ENCODE measurements around the gene JADE2.
"Not testable (repeated sequence)": the region's sequence is repeated elsewhere in the genome, so short reads cannot be mapped to it uniquely, and the experiment has no call there.

Gene JADE2

GRCh38 chr5:134508521-134509195, 16.8 kb upstream of the JADE2 start:
- DNase-seq: no peak

- DNase-seq: no peak
Measured at GRCh38 chr5:134509308-134510040, 16.0 kb upstream of the JADE2 start.

- peak; percentile 17 for DNase-seq
Measured at GRCh38 chr5:134510970-134511795, 14.3 kb upstream of the JADE2 start.

- no peak for DNase-seq
Measured at GRCh38 chr5:134511796-134512660, 13.4 kb upstream of the JADE2 start.

- DNase-seq: no peak
Measured at GRCh38 chr5:134512661-134512999, 12.8 kb upstream of the JADE2 start.

- no peak for DNase-seq
Measured at GRCh38 chr5:134515801-134516200, 9.7 kb upstream of the JADE2 start.

GRCh38 chr5:134516984-134517383, 8.5 kb upstream of the JADE2 start:
- not testable (repeated sequence) for DNase-seq

- no peak for DNase-seq
Measured at GRCh38 chr5:134517553-134517952, 7.9 kb upstream of the JADE2 start.

GRCh38 chr5:134519989-134520388, 5.5 kb upstream of the JADE2 start:
- no peak for DNase-seq

GRCh38 chr5:134521841-134522240, 3.6 kb upstream of the JADE2 start:
- DNase-seq: no peak

- no peak for DNase-seq
Measured at GRCh38 chr5:134523543-134524271, 1.8 kb upstream of the JADE2 start.

- DNase-seq: peak; percentile 74
Measured at GRCh38 chr5:134524272-134524825, 1.1 kb upstream of the JADE2 start.

GRCh38 chr5:134525683-134526482, 413 bp downstream of the JADE2 start:
- peak; percentile 68 for DNase-seq

- DNase-seq: peak; percentile 85
Measured at GRCh38 chr5:134526483-134527155, 1.1 kb downstream of the JADE2 start.

- DNase-seq: peak; percentile 84
Measured at GRCh38 chr5:134527156-134527960, 1.9 kb downstream of the JADE2 start.

- DNase-seq: no peak
Measured at GRCh38 chr5:134527961-134528424, 2.5 kb downstream of the JADE2 start.

- DNase-seq: no peak
Measured at GRCh38 chr5:134528556-134528955, 3.1 kb downstream of the JADE2 start.

- no peak for DNase-seq
Measured at GRCh38 chr5:134529460-134529859, 4.0 kb downstream of the JADE2 start.

Data from activated CD4-positive, alpha-beta T cell treated with anti-CD3 and anti-CD28 coated beads, Interleukin-2, Interleukin-6, amounts not matched to agents 100 ng/mL and 50 ng/mL, durations not matched to agents 16 hours and 8 hours (primary cell).